GM12892 (cell line): ENCODE results near the gene ENHO.
"Not testable (repeated sequence)": the region's sequence is repeated elsewhere in the genome, so short reads cannot be mapped to it uniquely, and the experiment has no call there.

Experiments
- DNase-seq: peaks from one replicate; pipeline ENCODE4 v3.0.0; 2011; ENCODE audit not compliant: insufficient read length
- FAIRE-seq: peaks from 2 replicates; lab custom pipeline; 2011; peaks lifted over from hg19 to GRCh38; lab: Jason Lieb, UNC
- POLR2A ChIP-seq: IDR thresholded peaks from 2 replicates; pipeline ENCODE4 v1.6.1; 2011; ENCODE audit warnings: low read depth, low read length, control low read depth
- POLR2AphosphoS5 ChIP-seq: IDR thresholded peaks from 2 replicates; pipeline ENCODE4 v1.6.1; 2011; ENCODE audit warnings: low read depth, low read length, control low read depth
- TAF1 ChIP-seq: IDR thresholded peaks from 2 replicates; pipeline ENCODE4 v1.6.1; 2011; ENCODE audit warnings: low read depth, mild to moderate bottlenecking, control low read depth, low read length, borderline replicate concordance

The ENHO gene

DNA sequence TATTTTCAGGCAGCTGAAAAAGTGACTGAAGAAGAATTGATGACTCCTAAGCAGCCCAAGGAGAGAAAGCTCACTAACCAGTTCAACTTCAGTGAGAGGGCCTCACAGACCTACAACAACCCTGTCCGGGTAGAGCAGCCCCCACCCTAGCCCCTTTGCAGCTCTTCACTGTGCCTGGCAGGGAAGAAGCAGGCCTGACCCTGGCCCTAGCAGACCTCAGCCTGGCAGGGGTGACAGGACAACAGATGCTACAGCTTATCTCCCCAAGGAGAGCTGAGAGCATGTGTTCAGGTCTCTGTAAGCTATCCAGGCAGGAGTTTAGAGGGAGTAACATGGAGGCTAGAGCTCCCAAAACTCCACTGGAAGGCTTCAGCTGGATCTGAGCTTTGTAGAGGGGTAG, 32.4 kb downstream of the ENHO start:
- DNase-seq (no peak), FAIRE-seq (no peak)
- TF ChIP-seq TAF1: no peak
- TF ChIP-seq POLR2AphosphoS5: no peak

DNA sequence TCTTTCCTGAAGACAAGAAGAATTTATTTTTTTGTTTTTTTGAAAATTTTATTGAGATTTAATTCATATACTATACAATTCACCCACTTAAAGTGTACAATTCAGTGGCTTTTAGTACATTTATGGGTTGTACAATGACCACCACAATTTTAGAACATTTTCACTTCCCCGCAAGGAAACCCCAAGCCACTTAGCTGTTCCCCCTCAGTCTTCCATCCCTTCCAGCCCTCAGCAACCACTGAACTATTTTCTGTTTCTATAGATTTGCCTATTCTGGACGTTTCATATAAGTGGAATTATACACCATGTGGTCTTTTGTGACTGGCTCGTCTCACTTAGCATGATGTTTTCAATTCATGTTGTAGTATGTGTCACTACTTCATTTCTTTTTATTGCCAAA, 36.2 kb downstream of the ENHO start:
- no peak for TF ChIP-seq POLR2AphosphoS5
- TF ChIP-seq POLR2A: no peak
- no peak for TF ChIP-seq TAF1
- FAIRE-seq (no peak), DNase-seq (no peak)

DNA sequence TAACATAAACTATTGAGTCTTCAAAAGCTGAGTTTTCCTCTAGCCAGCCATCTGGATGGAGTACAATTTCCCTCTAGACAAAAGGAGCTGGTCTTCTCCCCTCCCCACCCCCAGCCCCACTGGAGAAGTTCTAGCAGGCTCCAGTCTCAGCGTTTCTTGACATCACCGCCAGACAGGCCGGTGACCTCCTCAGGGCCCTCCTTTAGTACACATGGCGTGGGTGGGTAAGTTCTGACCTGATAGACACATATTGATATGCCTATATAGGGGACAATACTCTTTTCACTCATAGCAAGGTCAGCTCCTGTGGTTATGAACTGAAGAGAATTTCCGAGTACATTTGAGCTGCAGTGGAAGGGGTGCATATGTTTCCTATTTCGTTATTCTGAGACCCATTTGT, 37.0 kb downstream of the ENHO start:
- no peak for DNase-seq
- FAIRE-seq: no peak

DNA sequence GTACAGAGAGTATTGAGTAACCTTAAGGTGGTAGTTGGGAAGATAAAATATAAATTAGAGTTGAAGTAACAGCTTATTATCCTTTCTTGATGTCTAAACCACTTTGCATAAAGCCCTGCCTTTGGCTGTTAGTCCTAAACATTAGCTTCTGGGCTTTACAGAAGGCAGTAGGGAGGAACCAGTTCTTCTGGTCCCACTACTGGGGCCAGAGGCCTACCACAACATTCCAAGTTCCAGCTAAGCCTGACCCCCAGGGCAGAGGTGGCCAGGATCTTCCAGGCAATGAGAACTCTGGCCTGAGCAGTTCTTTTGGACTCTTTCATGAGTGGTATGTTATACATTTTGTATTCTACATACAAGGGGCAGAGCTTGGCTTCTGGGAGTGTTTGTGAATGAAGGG, 38.1 kb downstream of the ENHO start:
- FAIRE-seq (no peak), DNase-seq (no peak)
- TF ChIP-seq POLR2AphosphoS5 (no peak), TAF1 (no peak), POLR2A (no peak)

More for the DNA sequence above, 37.0 kb downstream of the ENHO start:
- TF ChIP-seq POLR2AphosphoS5 (no peak), POLR2A (no peak), TAF1 (no peak)

GRCh38 chr9:34482746-34483145, 40.0 kb downstream of the ENHO start:
- not testable (repeated sequence) for FAIRE-seq, DNase-seq

DNA sequence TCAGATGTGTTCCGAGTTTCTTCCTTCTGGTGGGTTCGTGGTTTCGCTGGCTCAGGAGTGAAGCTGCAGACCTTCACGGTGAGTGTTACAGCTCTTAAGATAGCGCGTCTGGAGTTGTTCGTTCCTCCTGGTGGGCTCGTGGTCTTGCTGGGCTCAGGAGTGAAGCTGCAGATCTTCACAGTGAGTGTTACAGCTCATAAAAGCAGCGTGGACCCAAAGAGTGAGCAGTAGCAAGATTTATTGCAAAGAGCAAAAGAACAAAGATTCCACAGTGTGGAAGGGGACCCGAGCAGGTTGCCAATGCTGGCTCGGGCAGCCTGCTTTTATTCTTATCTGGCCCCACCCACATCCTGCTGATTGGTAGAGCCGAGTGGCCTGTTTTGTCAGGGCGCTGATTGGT, 41.2 kb downstream of the ENHO start:
- not testable (repeated sequence) for DNase-seq, FAIRE-seq

DNA sequence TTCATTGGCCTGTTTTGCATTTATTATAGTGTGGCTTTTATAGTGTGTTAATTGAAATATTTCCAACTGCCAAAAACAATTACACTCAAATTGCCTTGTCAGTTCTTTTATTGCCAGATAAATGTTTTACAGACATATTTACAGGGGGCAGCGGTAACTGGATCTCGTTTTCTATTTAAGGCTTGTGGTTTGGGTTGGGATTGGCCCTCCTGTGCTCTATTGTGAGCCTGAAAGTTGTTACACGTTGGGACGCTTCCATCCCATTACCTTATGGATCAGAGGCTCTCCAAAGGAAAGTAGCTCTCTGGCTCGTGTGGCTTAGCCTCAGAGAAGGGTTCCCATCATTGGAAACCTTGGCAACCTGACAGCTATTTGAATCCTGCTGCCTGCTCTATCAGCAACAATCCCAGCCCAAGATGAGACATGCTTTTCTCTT, 43.3 kb downstream of the ENHO start:
- no peak for DNase-seq
- TF ChIP-seq POLR2A (no peak), TAF1 (no peak), POLR2AphosphoS5 (no peak)
- no peak for FAIRE-seq

DNA sequence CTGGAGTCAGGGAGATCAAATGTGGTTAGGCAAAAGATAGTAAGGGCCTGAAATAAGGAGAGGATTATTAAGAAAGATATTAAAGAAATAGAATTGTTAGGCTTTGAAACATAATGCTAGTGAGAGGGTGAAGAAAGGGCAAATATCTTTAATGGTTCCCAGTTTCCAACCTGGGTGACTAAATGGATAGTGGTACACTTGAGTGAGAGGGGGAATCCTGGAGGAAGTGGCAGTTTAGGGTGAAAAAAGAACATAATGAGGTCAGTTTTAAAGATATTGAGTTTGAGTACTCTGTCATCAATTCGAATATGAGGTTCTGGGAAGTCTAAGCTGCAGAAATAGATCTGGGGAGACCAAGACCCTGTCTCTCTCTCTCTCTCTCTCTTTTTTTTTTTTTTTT, 45.2 kb downstream of the ENHO start:
- no peak for DNase-seq
- TF ChIP-seq POLR2AphosphoS5 (no peak), POLR2A (no peak), TAF1 (no peak)
- FAIRE-seq: no peak

GRCh38 chr9:34475097-34475496, 47.7 kb downstream of the ENHO start:
- DNase-seq: no peak
- TF ChIP-seq TAF1 (no peak), POLR2AphosphoS5 (no peak), POLR2A (no peak)
- no peak for FAIRE-seq
